PC-9 (cell line): ENCODE measurements around the gene NELFA. TPM values are rescaled to one million over a fixed set of nuclear protein-coding genes. Genes with fewer than 3 reads are reported as not detected.

Experiments used
- BruUV-seq: library from RNA; stranded (reverse); fragments of 400-500 nt; replicated peaks from 2 replicates; lab custom pipeline; 2021; lab: Mats Ljungman, UMichigan
- CTCF ChIA-PET: fragments of 300-600 bp; sonication (Branson Sonifier 250); formaldehyde crosslinking; loops from one replicate; lab custom pipeline; 2022; ENCODE audit warnings: antibody characterized with exemption; lab: Charles Lee
- POLR2A ChIA-PET: fragments of 300-600 bp; sonication (Branson Sonifier 250); formaldehyde crosslinking; loops from one replicate; lab custom pipeline; 2022; ENCODE audit warnings: antibody characterized with exemption; ENCODE audit not compliant: unreplicated experiment; lab: Charles Lee
- DNase-seq, 2 experiments: peaks; one replicate each; pipeline versions ENCODE4 v3.0.0 to v3.0.0-alpha.2; 2015 to 2022; ENCODE audit warnings: mixed read lengths in 1 of 2
- H2AFZ ChIP-seq: fragments of 200-600 bp; sonication (generic); 2 replicates; pipeline ENCODE4 v1.8.1; 2017; ENCODE audit warnings: antibody characterized with exemption
- H3F3A ChIP-seq: fragments of 200-600 bp; sonication (generic); 2 replicates; pipeline ENCODE4 v1.8.1; 2017; ENCODE audit warnings: antibody characterized with exemption, mild to moderate bottlenecking, low read depth; ENCODE audit not compliant: insufficient read depth
- H3K27ac ChIP-seq: fragments of 200-600 bp; sonication (generic); 2 replicates; pipeline ENCODE4 v1.6.1; 2016; ENCODE audit warnings: mixed run types
- H3K27me3 ChIP-seq: fragments of 200-600 bp; sonication (generic); 2 replicates; pipeline ENCODE4 v1.6.1; 2016; ENCODE audit warnings: low read depth, mixed run types; ENCODE audit not compliant: insufficient read depth
- H3K36me3 ChIP-seq: fragments of 200-600 bp; sonication (generic); 2 replicates; pipeline ENCODE4 v1.6.1; 2016; ENCODE audit warnings: low read depth, mixed run types
- H3K4me1 ChIP-seq: fragments of 200-600 bp; sonication (generic); replicated peaks from 2 replicates; pipeline ENCODE4 v1.6.1; 2016; ENCODE audit warnings: mixed run types; ENCODE audit not compliant: insufficient read depth
- H3K4me2 ChIP-seq: fragments of 200-600 bp; sonication (generic); 2 replicates; pipeline ENCODE4 v1.6.1; 2017; ENCODE audit warnings: mixed run types
- H3K4me3 ChIP-seq: fragments of 200-600 bp; sonication (generic); 2 replicates; pipeline ENCODE4 v1.6.1; 2016; ENCODE audit warnings: mixed run types
- H3K79me2 ChIP-seq: fragments of 200-600 bp; sonication (generic); 2 replicates; pipeline ENCODE4 v1.6.1; 2017; ENCODE audit warnings: low read depth, mixed run types
- H3K9me2 ChIP-seq: fragments of 200-600 bp; sonication (generic); 2 replicates; pipeline ENCODE4 v1.8.1; 2017; ENCODE audit warnings: mild to moderate bottlenecking; ENCODE audit not compliant: insufficient read depth
- H3K9me3 ChIP-seq: fragments of 200-600 bp; sonication (generic); 2 replicates; pipeline ENCODE4 v1.8.1; 2016; ENCODE audit warnings: low read depth; ENCODE audit not compliant: insufficient read depth
- H4K20me1 ChIP-seq: fragments of 200-600 bp; sonication (generic); 2 replicates; pipeline ENCODE4 v1.8.1; 2017; ENCODE audit not compliant: insufficient read depth
- CTCF ChIP-seq: fragments of 200-600 bp; sonication (generic); conservative IDR thresholded peaks from 2 replicates; pipeline ENCODE4 v1.6.1; 2017; ENCODE audit warnings: mixed run types, antibody characterized with exemption, mild to moderate bottlenecking, moderate library complexity
- EZH2 ChIP-seq: fragments of 200-600 bp; sonication (generic); IDR thresholded peaks from 2 replicates; pipeline ENCODE4 v1.8.0; 2017; ENCODE audit warnings: antibody characterized with exemption, low read depth
- intact Hi-C: fragments of 100-400 bp; cut with micrococcal nuclease; formaldehyde crosslinking; loops from one replicate; pipeline ENCODE4 v1.10.0; 2022; ENCODE audit not compliant: unreplicated experiment
- total RNA-seq: library from RNA; stranded (reverse); gene quantifications from 2 replicates; pipeline ENCODE4 v1.2.3, GENCODE V29; 2021

The NELFA gene
- total RNA-seq, 1 experiment from 2014 or later, result 52.4 TPM

GRCh38 chr4:1989533-1990347, 19.0 kb downstream of the NELFA start:
- intact Hi-C loops, result no loop called here
- H3K9me2 ChIP-seq, result no peaks in the 10 kb centered on the region
- no peaks in the 10 kb centered on the region for H3K27me3 ChIP-seq
- peaks cover 12% of the 10 kb centered on the region for H4K20me1 ChIP-seq
- H3K79me2 ChIP-seq, result peaks cover 29% of the 10 kb centered on the region
- no peak overlapping the region for H3K4me2 ChIP-seq
- H2AFZ ChIP-seq, result no peak overlapping the region
- ChIA-PET POLR2A (no interaction called here), CTCF (no interaction called here)
- H3K36me3 ChIP-seq, result no peaks in the 10 kb centered on the region
- no peak overlapping the region for H3K27ac ChIP-seq
- no peaks in the 10 kb centered on the region for H3K4me1 ChIP-seq
- H3K9me3 ChIP-seq, result no peaks in the 10 kb centered on the region
- H3K4me3 ChIP-seq, result no peak overlapping the region
- no TSS peak for BruUV-seq
- TF ChIP-seq CTCF, result no peak
- no peak for TF ChIP-seq EZH2
- H3F3A ChIP-seq, result no peaks in the 10 kb centered on the region; the same call in 1 of the 2 replicates
- DNase-seq, result no peak

- intact Hi-C loops, result no loop called here
- Histone ChIP-seq H3F3A (no peaks in the 10 kb centered on the region; the same call in 1 of the 2 replicates), H3K79me2 (peaks cover 15% of the 10 kb centered on the region), H3K4me2 (no peak overlapping the region), H3K4me1 (no peaks in the 10 kb centered on the region), H3K27me3 (no peaks in the 10 kb centered on the region), H3K36me3 (0 out of 2 replicates have a peak, but pooled peaks cover 5% of the 10 kb centered on the region), H3K9me3 (no peaks in the 10 kb centered on the region), H3K9me2 (no peaks in the 10 kb centered on the region), H3K4me3 (no peak overlapping the region), H2AFZ (no peak overlapping the region), H3K27ac (no peak overlapping the region), H4K20me1 (peaks cover 6% of the 10 kb centered on the region)
- BruUV-seq, result no TSS peak
- POLR2A ChIA-PET, result interaction anchor here (0.6 kb wide), 1 partner anchor 18 kb away, joined by 3 read pairs; no protein-coding TSS in a partner anchor
- no peak for TF ChIP-seq EZH2
- no peak for TF ChIP-seq CTCF
- CTCF ChIA-PET, result no interaction called here
- DNase-seq, result no peak
Measured at GRCh38 chr4:1988327-1988724, 20.4 kb downstream of the NELFA start.

GRCh38 chr4:1987721-1988326, 20.9 kb downstream of the NELFA start:
- no peak overlapping the region for H2AFZ ChIP-seq
- DNase-seq, result no peak
- no peaks in the 10 kb centered on the region; the same call in 1 of the 2 replicates for H3F3A ChIP-seq
- no peaks in the 10 kb centered on the region for H3K9me2 ChIP-seq
- TF ChIP-seq EZH2, result no peak
- TF ChIP-seq CTCF, result no peak
- intact Hi-C loops, result no loop called here
- peaks cover 6% of the 10 kb centered on the region for H4K20me1 ChIP-seq
- H3K27ac ChIP-seq, result no peak overlapping the region
- 0 out of 2 replicates have a peak, but pooled peaks cover 9% of the 10 kb centered on the region for H3K36me3 ChIP-seq
- H3K79me2 ChIP-seq, result peaks cover 10% of the 10 kb centered on the region
- H3K4me1 ChIP-seq, result no peaks in the 10 kb centered on the region
- ChIA-PET POLR2A (no interaction called here), CTCF (no interaction called here)
- no peak overlapping the region for H3K4me3 ChIP-seq
- no peak overlapping the region for H3K4me2 ChIP-seq
- H3K9me3 ChIP-seq, result no peaks in the 10 kb centered on the region
- BruUV-seq, result no TSS peak
- H3K27me3 ChIP-seq, result no peaks in the 10 kb centered on the region
